Choroid plexus epithelial cell (primary cell): ENCODE measurements around the gene RNF157.
"Not testable (repeated sequence)": the region's sequence is repeated elsewhere in the genome, so short reads cannot be mapped to it uniquely, and the experiment has no call there.

ENCODE experiments used
- DNase-seq: peaks from one replicate; pipeline ENCODE4 v3.0.0-alpha.2; 2010; ENCODE audit warnings: low read depth
- H3K4me3 ChIP-seq: 2 replicates; pipeline ENCODE4 v1.5.1; 2011; ENCODE audit warnings: low read depth, mild to moderate bottlenecking, control low read depth, low read length, moderate library complexity
- TF ChIP-seq, protein P1 (sequence below): conservative IDR thresholded peaks from 2 replicates; pipeline ENCODE4 v1.5.1; 2011; ENCODE audit warnings: low read depth, mild to moderate bottlenecking, control low read depth, inconsistent platforms, low read length, moderate library complexity

The RNF157 gene

GRCh38 chr17:76255801-76256429, 15.6 kb upstream of the RNF157 start:
- no peak for DNase-seq
- TF ChIP-seq, protein P1, sequence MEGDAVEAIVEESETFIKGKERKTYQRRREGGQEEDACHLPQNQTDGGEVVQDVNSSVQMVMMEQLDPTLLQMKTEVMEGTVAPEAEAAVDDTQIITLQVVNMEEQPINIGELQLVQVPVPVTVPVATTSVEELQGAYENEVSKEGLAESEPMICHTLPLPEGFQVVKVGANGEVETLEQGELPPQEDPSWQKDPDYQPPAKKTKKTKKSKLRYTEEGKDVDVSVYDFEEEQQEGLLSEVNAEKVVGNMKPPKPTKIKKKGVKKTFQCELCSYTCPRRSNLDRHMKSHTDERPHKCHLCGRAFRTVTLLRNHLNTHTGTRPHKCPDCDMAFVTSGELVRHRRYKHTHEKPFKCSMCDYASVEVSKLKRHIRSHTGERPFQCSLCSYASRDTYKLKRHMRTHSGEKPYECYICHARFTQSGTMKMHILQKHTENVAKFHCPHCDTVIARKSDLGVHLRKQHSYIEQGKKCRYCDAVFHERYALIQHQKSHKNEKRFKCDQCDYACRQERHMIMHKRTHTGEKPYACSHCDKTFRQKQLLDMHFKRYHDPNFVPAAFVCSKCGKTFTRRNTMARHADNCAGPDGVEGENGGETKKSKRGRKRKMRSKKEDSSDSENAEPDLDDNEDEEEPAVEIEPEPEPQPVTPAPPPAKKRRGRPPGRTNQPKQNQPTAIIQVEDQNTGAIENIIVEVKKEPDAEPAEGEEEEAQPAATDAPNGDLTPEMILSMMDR = no peak
- H3K4me3 ChIP-seq = no peak overlapping the region

- no peak for DNase-seq
- no peak overlapping the region for H3K4me3 ChIP-seq
- TF ChIP-seq, protein P1 = no peak
Measured at GRCh38 chr17:76254275-76254674, 14.0 kb upstream of the RNF157 start.

- H3K4me3 ChIP-seq = no peak overlapping the region
- no peak for DNase-seq
- TF ChIP-seq, protein P1 = no peak
Measured at GRCh38 chr17:76253841-76254240, 13.5 kb upstream of the RNF157 start.

DNA sequence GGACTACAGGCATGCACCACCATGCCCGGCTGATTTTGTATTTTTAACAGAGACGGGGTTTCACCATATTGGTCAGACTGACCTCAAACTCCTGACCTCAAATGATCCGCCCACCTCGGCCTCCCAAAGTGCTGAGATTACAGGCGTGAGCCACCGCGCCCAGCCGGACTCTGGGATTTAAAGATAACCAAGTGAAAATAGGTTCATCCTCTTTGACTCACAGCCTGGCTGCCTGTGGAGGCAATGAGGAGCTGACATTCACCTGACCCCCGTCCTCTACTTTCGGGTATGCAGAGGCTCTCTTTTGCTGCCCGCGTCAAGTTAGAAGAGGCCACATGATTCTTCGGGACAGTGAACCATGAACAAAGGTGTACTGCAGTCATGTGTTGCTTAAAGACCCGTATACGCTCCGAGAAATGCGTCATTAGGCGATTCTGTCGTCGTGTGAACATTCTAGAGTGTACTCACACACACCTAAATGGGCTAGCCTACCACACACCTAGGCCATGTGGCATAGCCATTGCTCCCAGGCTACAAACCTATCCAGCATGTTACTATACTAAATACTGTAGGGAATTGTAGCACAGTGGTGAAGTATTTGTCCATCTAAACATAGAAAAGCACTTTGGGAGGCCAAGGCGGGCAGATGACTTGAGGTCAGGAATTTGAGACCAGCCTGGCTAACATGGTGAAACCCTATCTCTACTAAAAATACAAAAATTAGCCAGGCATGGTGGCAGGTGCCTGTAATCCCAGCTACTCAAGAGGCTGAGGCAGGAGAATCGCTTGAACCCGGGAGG, 12.9 kb upstream of the RNF157 start:
- not testable (repeated sequence) for H3K4me3 ChIP-seq, DNase-seq

DNA sequence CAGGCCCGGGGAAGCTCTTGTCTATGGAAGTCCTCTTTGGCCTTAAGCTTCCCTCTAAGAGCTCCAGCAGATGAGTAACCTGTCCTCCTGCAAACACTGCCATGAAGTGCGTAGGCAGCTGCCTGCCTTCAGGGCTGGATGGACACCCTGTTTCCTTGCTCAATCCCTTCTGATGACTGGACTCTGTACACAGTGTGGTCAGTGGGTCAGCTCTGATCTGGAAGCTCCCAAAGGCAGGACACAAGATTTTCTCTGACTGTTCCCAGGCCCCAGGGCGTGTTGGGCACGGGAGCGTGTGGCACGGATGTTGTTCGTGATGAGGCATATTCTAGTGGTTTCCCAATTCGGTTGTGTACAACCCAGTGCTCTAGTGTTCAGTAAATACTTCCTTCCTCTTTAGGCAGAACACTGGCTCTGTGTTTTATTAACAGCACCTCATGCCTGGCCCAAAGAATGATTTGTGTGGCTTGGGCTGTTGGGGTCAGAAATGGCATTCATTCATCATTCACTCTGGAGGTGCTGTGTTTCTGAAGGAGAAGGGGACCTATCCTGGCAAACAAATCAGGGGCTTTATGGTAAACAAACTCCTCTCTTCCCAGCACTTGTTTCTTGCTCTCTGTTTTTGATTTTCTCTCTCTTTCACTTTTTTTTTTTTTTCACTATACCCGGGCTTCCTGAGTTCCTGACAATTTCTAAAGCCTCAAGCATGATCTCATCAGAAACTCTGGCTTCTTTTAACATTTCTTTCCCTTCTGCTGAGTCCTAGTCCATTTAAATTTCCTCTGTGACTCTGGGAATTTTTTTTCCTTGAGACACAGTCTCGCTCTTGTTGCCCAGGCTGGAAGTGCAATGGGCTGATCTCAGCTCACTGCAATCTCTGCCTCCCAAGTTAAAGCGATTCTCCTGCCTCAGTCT, 12.0 kb upstream of the RNF157 start:
- no peak overlapping the region for H3K4me3 ChIP-seq
- TF ChIP-seq, protein P1 = no peak
- DNase-seq = peak; percentile 89

DNA sequence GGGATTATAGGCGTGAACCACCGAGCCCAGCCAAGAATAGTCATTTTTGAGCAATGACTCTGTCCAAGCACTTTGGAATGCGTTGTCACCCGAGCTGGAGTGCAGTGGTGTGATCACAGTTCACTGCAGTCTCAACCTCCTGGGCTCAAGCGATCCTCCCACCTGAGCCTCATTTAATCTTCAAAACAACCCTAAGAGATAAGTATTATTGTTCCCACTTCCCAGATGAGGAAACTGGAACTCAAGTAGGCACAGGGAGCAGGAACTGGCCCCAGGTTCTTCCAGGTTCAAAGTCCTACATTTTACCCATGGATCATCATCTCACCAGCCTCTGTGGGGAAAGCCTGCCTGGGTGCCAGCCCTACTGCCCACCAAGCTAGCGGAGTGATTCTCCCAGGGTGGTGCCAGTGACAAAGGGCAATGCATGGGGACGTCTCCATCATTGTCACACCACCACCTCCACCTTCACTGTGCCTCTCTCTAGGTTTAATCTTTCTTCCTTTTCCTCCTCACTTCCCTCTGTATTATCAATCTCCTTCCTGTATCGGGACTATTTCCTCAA, 11.3 kb upstream of the RNF157 start:
- TF ChIP-seq, protein P1 = no peak

GRCh38 chr17:76250141-76250540, 9.8 kb upstream of the RNF157 start:
- H3K4me3 ChIP-seq = no peak overlapping the region
- DNase-seq = no peak
- TF ChIP-seq, protein P1 = no peak

More for the DNA sequence above, 11.3 kb upstream of the RNF157 start:
- H3K4me3 ChIP-seq = no peak overlapping the region
- no peak for DNase-seq
